GF-D8 (cell line): ENCODE measurements around the gene ARMC9.

ENCODE experiments used
- DNase-seq: peaks from one replicate; lab custom pipeline; 2025; lab: John Stamatoyannopoulos, UW

The ARMC9 gene

GRCh38 chr2:231383416-231384108 is 185.1 kb downstream of the ARMC9 start:
- peak; percentile 53 for DNase-seq

GRCh38 chr2:231384109-231384435 is 185.6 kb downstream of the ARMC9 start:
- no peak for DNase-seq

- no peak for DNase-seq
These were observed 186.5 kb downstream of the ARMC9 start for GRCh38 chr2:231384970-231385369.

- DNase-seq, result no peak
These were observed 187.0 kb downstream of the ARMC9 start for GRCh38 chr2:231385429-231385828.

GRCh38 chr2:231386446-231386845 is 188.0 kb downstream of the ARMC9 start:
- no peak for DNase-seq

- DNase-seq, result no peak
These were observed 189.7 kb downstream of the ARMC9 start for GRCh38 chr2:231387904-231388724.

GRCh38 chr2:231388725-231389346 is 190.4 kb downstream of the ARMC9 start:
- DNase-seq, result no peak

GRCh38 chr2:231390667-231391066 is 192.2 kb downstream of the ARMC9 start:
- DNase-seq, result no peak

- DNase-seq, result peak; percentile 55
These were observed 193.6 kb downstream of the ARMC9 start for GRCh38 chr2:231391981-231392380.

GRCh38 chr2:231392431-231393148 is 194.2 kb downstream of the ARMC9 start:
- no peak for DNase-seq

- no peak for DNase-seq
These were observed 195.0 kb downstream of the ARMC9 start for GRCh38 chr2:231393149-231394131.

- DNase-seq, result no peak
These were observed 196.0 kb downstream of the ARMC9 start for GRCh38 chr2:231394211-231395141.

GRCh38 chr2:231395188-231396057 is 197.0 kb downstream of the ARMC9 start, which contains the start of gene B3GNT7:
B3GNT7 (plus strand) TSS chr2:231395710; CDS start chr2:231395804, 94 bp downstream.
- DNase-seq, result no peak

GRCh38 chr2:231396058-231396821 is 197.8 kb downstream of the ARMC9 start:
- no peak for DNase-seq

- DNase-seq, result no peak
These were observed 198.8 kb downstream of the ARMC9 start for GRCh38 chr2:231397011-231397927.

- DNase-seq, result no peak
These were observed 199.5 kb downstream of the ARMC9 start for GRCh38 chr2:231397928-231398294.

GRCh38 chr2:231398585-231398984 is 200.2 kb downstream of the ARMC9 start:
- no peak for DNase-seq
